GM18870 (cell line): ENCODE results near the gene GOLGA6C.
"Not testable (repeated sequence)": the region's sequence is repeated elsewhere in the genome, so short reads cannot be mapped to it uniquely, and the experiment has no call there.

ENCODE experiments used
- ATAC-seq: cut with Tn5 transposase; IDR thresholded peaks from one replicate; pipeline ENCODE4 v1.9.1; 2021; ENCODE audit warnings: moderate library complexity; ENCODE audit not compliant: unreplicated experiment

Gene GOLGA6C

GRCh38 chr15:75251343-75251742 is 6.8 kb upstream of the GOLGA6C start:
- not testable (repeated sequence) for ATAC-seq

GRCh38 chr15:75252285-75252684 is 5.8 kb upstream of the GOLGA6C start:
- not testable (repeated sequence) for ATAC-seq

DNA sequence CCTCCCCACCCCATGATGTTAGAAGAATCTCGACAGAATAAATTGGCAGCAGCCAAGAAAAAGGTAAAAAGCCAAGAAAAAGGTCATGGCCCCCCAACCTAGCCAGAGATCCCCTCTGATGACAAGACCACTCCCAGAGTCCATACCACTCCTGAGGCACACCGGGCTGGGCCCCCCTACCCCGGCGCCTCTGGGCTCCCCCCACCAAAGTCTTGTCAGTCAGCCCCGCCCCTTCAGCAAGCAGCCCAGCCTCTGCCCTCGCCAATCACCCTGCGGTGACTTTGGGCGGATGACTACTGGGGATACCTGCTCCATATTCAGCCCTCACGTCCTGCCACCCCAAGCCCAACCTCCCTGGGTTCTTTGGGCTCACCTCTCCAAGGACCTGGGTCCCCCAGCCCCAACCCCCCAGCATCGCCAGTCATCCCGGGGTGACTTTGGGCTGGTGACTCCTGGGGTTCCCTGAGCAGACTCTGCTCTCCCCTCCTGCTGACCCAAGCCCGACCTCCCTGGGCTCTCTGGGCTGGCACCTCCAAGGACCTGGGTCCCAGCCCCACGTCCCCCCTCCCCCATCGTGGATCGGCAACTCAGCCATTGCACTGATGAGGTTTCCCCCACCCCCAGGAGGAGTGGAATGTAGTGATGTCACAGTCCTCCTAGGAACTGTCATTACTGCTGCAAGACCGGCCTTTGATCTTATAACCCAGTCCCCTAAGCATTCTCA is 648 bp downstream of the GOLGA6C start:
- ATAC-seq, result not testable (repeated sequence)

DNA sequence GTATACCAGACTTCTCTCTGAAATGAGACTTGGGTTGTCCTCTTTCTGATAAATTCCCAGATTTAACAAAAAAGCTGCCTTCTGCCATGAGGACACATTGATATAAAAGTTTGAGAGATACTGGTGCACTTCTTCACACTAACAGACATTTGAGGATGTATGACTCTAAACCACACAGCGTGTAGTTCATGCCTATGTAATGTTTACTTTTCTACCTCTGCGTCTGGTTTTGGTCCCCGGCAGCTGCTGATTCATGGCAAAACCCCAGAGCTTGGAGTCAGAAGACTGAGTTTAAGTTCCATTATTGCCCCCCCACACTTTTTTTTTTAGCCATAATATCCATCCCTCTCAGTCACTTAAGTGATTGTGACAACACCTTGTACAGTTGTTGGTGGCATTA is 1.7 kb downstream of the GOLGA6C start:
- not testable (repeated sequence) for ATAC-seq

- not testable (repeated sequence) for ATAC-seq
Observed at GRCh38 chr15:75273751-75274359, 15.7 kb downstream of the GOLGA6C start.

GRCh38 chr15:75274509-75275107 is 16.5 kb downstream of the GOLGA6C start:
- not testable (repeated sequence) for ATAC-seq

DNA sequence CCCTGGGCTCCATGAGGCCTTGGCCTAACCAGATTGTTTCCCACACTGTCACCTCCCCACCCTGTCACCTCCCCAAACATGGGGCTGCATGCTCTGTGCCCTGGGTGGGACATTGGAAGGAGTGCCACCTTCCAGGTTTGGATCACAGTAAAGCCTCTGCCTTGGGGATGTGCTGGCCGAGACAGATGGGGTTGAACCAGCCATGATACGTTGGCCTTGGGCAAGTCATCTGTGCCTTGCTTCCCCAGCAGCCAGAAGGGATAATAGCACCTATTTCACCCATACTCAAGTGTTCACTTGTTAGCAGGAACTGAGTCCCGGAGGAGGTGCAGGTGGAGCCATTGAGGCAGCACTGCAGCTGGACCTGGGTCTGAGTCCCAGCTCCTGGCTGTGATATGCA is 17.5 kb downstream of the GOLGA6C start:
- ATAC-seq, result not testable (repeated sequence)

GRCh38 chr15:75278497-75278896 is 20.4 kb downstream of the GOLGA6C start:
- not testable (repeated sequence) for ATAC-seq

DNA sequence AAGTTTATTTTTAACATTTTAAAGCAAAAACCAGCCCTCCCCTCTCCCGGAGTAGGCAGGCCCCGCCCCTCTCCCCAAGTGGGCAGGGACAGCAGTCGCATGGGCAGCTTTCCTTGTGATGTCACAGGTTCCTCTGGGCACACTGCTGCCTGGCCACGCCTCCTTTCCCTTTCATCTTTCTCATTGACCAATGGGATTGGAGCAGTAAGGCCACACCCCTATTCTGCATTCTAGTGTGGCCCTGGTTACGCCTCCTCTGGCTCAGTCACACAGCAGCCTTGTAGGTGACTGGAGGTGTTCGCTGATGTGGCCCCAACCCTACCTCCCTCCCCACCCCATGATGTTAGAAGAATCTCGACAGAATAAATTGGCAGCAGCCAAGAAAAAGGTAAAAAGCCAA is 24.4 kb downstream of the GOLGA6C start, which contains the start of gene GOLGA6D:
TSS of gene GOLGA6D (plus strand) at position 264 of the 400 bp plus-strand sequence. CDS start at position 305, 41 bp downstream.
- not testable (repeated sequence) for ATAC-seq

DNA sequence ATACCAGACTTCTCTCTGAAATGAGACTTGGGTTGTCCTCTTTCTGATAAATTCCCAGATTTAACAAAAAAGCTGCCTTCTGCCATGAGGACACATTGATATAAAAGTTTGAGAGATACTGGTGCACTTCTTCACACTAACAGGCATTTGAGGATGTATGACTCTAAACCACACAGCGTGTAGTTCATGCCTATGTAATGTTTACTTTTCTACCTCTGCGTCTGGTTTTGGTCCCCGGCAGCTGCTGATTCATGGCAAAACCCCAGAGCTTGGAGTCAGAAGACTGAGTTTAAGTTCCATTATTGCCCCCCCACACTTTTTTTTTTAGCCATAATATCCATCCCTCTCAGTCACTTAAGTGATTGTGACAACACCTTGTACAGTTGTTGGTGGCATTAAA is 26.0 kb downstream of the GOLGA6C start:
- ATAC-seq, result not testable (repeated sequence)

DNA sequence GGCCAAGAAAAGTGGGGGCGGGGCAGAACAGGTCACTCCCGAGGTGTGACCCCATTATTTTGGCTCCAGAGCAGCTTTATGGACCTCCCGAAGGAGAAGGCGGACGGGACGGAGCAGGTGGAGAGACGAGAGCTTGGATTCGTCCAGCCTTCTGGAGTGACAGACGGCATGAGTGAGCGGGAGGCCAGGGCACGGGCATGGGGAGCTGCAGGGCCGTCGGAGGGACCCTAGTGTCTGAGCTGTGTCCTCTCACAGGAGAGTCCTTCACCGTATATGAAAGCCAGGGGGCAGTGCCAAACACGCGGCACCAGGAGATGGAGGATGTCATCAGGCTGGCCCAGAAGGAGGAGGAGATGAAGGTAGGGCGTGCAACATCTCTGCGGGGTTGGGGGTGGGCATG is 35.5 kb downstream of the GOLGA6C start:
- not testable (repeated sequence) for ATAC-seq

DNA sequence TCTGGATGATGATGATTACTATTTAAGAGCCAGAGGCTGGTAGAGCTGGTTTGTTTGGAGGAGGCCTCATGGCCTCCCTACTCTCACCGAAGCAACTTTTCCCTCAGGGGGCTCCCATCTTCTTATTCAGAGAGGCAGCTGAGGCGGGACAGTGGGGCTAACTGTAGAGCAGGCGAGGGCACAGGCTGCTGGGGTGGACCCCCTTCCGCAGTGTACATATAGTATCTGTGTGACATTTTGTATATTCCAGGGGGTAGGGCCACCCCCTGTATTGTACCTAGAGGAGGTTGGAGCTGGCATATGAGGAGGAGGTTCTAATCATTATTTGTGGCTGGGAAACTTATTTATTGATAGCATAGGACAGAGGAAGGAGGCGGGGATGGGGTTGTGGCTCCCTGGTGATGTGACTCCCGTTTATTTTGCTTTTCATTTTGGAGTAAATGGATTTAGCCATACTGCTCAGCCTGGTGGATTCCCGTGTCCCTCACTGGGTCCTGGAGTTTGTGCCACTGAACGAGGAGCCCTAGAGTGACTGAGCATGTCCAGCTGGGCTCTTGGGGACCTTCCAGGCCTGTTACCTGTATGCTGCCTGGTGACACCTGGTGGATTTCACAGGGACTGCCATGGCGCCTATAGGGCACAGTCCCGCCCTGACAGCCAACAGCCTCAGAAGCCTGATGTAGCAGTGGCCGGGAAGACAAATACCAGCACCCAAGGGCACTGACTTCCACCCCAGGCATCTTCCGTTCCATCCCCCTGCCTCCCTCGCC is 40.6 kb downstream of the GOLGA6C start:
- not testable (repeated sequence) for ATAC-seq

DNA sequence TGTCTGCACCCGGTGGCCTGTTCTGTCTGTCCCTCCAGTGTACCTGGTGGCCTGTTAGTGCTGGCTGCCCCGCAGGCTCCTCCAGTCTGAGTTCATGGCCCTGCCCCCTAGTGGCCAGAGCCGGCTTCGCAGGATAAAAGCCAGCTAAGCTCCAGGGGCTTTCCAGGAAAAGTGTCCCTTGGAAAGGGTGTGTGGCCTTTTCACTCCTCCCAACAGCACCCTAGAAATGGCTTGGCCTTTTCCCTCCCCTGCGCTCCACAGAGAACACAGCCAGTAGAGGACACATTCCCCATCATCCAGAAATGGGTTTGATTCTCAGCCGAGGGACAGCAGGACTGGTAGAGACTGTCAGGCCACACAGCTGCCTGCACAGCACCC is 41.2 kb downstream of the GOLGA6C start:
- ATAC-seq, result not testable (repeated sequence)

GRCh38 chr15:75300026-75300425 is 41.9 kb downstream of the GOLGA6C start:
- ATAC-seq, result not testable (repeated sequence)

- ATAC-seq, result no peak
Observed at GRCh38 chr15:75302318-75302717, 44.2 kb downstream of the GOLGA6C start.

DNA sequence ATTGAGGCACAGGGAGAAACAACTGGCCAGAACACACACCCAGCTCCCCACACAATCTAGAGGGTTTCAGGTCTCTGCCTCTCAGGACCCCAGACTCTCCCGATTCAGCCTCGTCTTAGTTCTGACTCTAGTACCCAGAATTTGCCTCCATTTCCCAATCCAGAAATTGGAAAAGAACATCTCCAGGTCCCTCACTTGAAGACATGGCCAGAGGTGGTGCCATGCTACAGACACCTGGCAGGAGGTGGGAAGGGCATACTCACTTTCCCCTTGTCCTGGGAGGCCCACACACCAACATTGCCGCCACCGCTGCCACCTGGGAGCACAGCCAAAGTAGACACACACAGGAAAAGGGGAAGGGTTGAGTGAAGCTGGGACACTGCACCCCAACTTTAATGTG is 44.6 kb downstream of the GOLGA6C start:
- ATAC-seq, result not testable (repeated sequence)

- ATAC-seq, result no peak
Observed at GRCh38 chr15:75306188-75306587, 48.1 kb downstream of the GOLGA6C start.

GRCh38 chr15:75307778-75308390 is 49.8 kb downstream of the GOLGA6C start:
- ATAC-seq, result no peak

- ATAC-seq, result no peak
Observed at GRCh38 chr15:75309711-75310110, 51.6 kb downstream of the GOLGA6C start.

GRCh38 chr15:75312548-75312947 is 54.4 kb downstream of the GOLGA6C start:
- not testable (repeated sequence) for ATAC-seq
